ENCODE measurements around the gene TNFRSF12A. TPM values are rescaled to one million over a fixed set of nuclear protein-coding genes. Genes with fewer than 3 reads are reported as not detected.

Gene TNFRSF12A
- total and polyA plus RNA-seq, 4 experiments from 2014 or later: 0.33 to 1.0 (median 0.58) TPM

DNA sequence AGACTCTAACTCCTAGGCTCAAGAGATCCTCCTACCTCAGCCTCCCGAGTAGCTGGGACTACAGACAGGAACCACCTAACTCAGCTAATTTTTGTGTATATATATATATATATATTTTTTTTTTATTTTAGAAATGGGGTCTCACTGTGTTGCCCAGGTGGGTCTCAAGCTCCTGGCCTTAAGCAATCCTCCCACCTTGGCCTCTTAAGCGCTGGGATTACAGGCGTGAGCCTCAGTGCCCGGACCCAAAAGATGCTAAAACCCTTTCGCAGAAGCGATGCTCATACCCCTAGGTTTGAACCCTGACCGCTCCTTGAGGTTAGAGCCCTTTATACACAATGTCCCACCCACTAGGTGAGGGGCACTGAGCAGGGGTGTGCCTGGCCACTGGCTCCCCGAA, 9.7 kb upstream of the TNFRSF12A start:
- H3K27ac ChIP-seq (ENCODE audit: low read depth, low read length): no peak overlapping the region
- H3K27ac Mint-ChIP-seq: no peak overlapping the region
- no peaks in the 10 kb centered on the region for H3K36me3 ChIP-seq (ENCODE audit: insufficient read depth, low read length)
- peak overlapping the region in 1 of 8 donors; percentile 10 for H3K4me3 Mint-ChIP-seq
- intact Hi-C loops (cut with micrococcal nuclease): no loop called here
- peaks cover 13 to 31% (median 22%) of the 10 kb centered on the region in 4 donors for H3K4me1 Mint-ChIP-seq
- DNase-seq: no peak
- no peaks in the 10 kb centered on the region for H3K9me3 Mint-ChIP-seq
- no peaks in the 10 kb centered on the region for H3K36me3 Mint-ChIP-seq
- no peaks in the 10 kb centered on the region for H3K27me3 ChIP-seq (ENCODE audit: insufficient read depth, low read length)
- H3K4me3 ChIP-seq (ENCODE audit: low read length in 2 of 2): no peak overlapping the region
- ChIA-PET POLR2A (ENCODE audit: partially characterized antibody) (interaction anchor here (1.2 to 7.6 kb wide), 2 partner anchors 11 to 25 kb away, joined by 4 to 89 read pairs; partner anchors contain the start of genes HCFC1R1, THOC6 and TNFRSF12A), CTCF (ENCODE audit: partially characterized antibody) (interaction anchor here (14.2 kb wide), 1 partner anchor 16 kb away, joined by 444 read pairs; the partner anchor contains the start of genes CLDN6, HCFC1R1, THOC6 and TNFRSF12A)
- peaks cover 23% of the 10 kb centered on the region for H3K4me1 ChIP-seq (ENCODE audit: insufficient read depth, low read length)
- H3K27me3 Mint-ChIP-seq: no peaks in the 10 kb centered on the region
- no peaks in the 10 kb centered on the region for H3K9me3 ChIP-seq (ENCODE audit: control insufficient read depth in 1 of 2, low read length in 2 of 2)

DNA sequence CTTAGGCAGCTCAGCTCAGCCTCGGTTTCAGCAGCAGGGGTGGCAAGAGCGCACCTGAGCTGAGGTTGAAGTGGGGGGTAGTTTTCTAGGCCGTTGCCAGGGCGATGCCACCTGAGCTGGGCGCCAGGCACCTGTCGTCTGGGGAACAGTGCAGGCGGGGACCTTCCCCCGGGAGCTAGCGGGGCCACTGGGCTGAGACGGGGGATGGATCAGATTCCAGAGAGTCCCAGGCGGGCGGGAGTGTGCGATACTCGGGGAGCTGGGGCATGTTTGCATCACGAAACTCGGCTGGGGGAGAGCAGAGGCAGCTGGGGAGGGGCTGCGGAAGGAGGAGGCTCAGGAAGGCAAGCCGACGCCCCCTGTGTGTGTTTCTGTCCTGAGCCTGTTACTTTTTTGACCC, 7.9 kb upstream of the TNFRSF12A start:
- H3K27me3 ChIP-seq (ENCODE audit: insufficient read depth, low read length): no peaks in the 10 kb centered on the region
- DNase-seq: no peak

GRCh38 chr16:3012828-3013420, 7.2 kb upstream of the TNFRSF12A start, which contains the start of gene CLDN9:
CLDN9 (plus strand) TSS chr16:3012923; CDS start chr16:3013363, 440 bp downstream.
- POLR2A ChIA-PET (ENCODE audit: partially characterized antibody): interaction anchor here (1.0 kb wide), 1 partner anchor 9 kb away, joined by 3 read pairs; no protein-coding TSS in a partner anchor
- no peak within 1 kb of the TSS for H3K27ac ChIP-seq (ENCODE audit: low read depth, low read length)
- Mint-ChIP-seq H3K27me3 (no peaks in the 10 kb centered on the region), H3K9me3 (no peaks in the 10 kb centered on the region), H3K4me3 (peak within 1 kb of the TSS in 1 of 8 donors; percentile 43), H3K27ac (no peak within 1 kb of the TSS), H3K36me3 (no peaks in the 10 kb centered on the region), H3K4me1 (peaks cover 5 to 16% (median 9%) of the 10 kb centered on the region in 4 donors)
- CTCF ChIA-PET (ENCODE audit: partially characterized antibody): interaction anchor here (0.7 to 14.2 kb wide), 4 partner anchors 9 to 15 kb away, joined by 3 to 444 read pairs (median 4); partner anchors contain the start of genes CLDN6, HCFC1R1, THOC6 and TNFRSF12A
- H3K4me3 ChIP-seq (ENCODE audit: low read length in 2 of 2): no peak within 1 kb of the TSS
- H3K36me3 ChIP-seq (ENCODE audit: insufficient read depth, low read length): no peaks in the 10 kb centered on the region
- intact Hi-C loops (cut with micrococcal nuclease): no loop called here
- no peaks in the 10 kb centered on the region for H3K9me3 ChIP-seq (ENCODE audit: control insufficient read depth in 1 of 2, low read length in 2 of 2)
- peaks cover 13% of the 10 kb centered on the region for H3K4me1 ChIP-seq (ENCODE audit: insufficient read depth, low read length)
- no peaks in the 10 kb centered on the region for H3K27me3 ChIP-seq (ENCODE audit: insufficient read depth, low read length)
- DNase-seq: no peak

More for the DNA sequence above, 7.9 kb upstream of the TNFRSF12A start:
- no peaks in the 10 kb centered on the region for H3K9me3 ChIP-seq (ENCODE audit: control insufficient read depth in 1 of 2, low read length in 2 of 2)
- no peak overlapping the region for H3K27ac ChIP-seq (ENCODE audit: low read depth, low read length)
- CTCF ChIA-PET (ENCODE audit: partially characterized antibody): interaction anchor here (0.7 to 14.2 kb wide), 3 partner anchors 8 to 15 kb away, joined by 3 to 444 read pairs (median 4); partner anchors contain the start of genes CLDN6, HCFC1R1, THOC6 and TNFRSF12A
- Mint-ChIP-seq H3K4me1 (peaks cover 9 to 23% (median 15%) of the 10 kb centered on the region in 4 donors), H3K4me3 (peak overlapping the region in 1 of 8 donors; percentile 43), H3K36me3 (no peaks in the 10 kb centered on the region), H3K9me3 (no peaks in the 10 kb centered on the region), H3K27ac (no peak overlapping the region), H3K27me3 (no peaks in the 10 kb centered on the region)
- no peak overlapping the region for H3K4me3 ChIP-seq (ENCODE audit: low read length in 2 of 2)
- POLR2A ChIA-PET (ENCODE audit: partially characterized antibody): interaction anchor here (1.0 kb wide), 1 partner anchor 8 kb away, joined by 3 read pairs; no protein-coding TSS in a partner anchor
- peaks cover 18% of the 10 kb centered on the region for H3K4me1 ChIP-seq (ENCODE audit: insufficient read depth, low read length)
- no peaks in the 10 kb centered on the region for H3K36me3 ChIP-seq (ENCODE audit: insufficient read depth, low read length)
- intact Hi-C loops (cut with micrococcal nuclease): no loop called here

GRCh38 chr16:3013491-3013951, 6.6 kb upstream of the TNFRSF12A start:
- Histone ChIP-seq H3K27me3 (ENCODE audit: insufficient read depth, low read length) (no peaks in the 10 kb centered on the region), H3K36me3 (ENCODE audit: insufficient read depth, low read length) (no peaks in the 10 kb centered on the region), H3K27ac (ENCODE audit: low read depth, low read length) (no peak overlapping the region), H3K9me3 (ENCODE audit: control insufficient read depth in 1 of 2, low read length in 2 of 2) (no peaks in the 10 kb centered on the region), H3K4me1 (ENCODE audit: insufficient read depth, low read length) (peaks cover 12% of the 10 kb centered on the region), H3K4me3 (ENCODE audit: low read length in 2 of 2) (no peak overlapping the region)
- ChIA-PET POLR2A (ENCODE audit: partially characterized antibody) (no interaction called here), CTCF (ENCODE audit: partially characterized antibody) (interaction anchor here (1.0 to 1.7 kb wide), 2 partner anchors 15 to 17 kb away, joined by 3 to 5 read pairs; no protein-coding TSS in a partner anchor)
- Mint-ChIP-seq H3K9me3 (no peaks in the 10 kb centered on the region), H3K27me3 (peaks cover 0 to 1% of the 10 kb centered on the region in 2 donors), H3K4me1 (peaks cover 0 to 14% (median 3%) of the 10 kb centered on the region in 4 donors), H3K4me3 (no peak overlapping the region), H3K27ac (no peak overlapping the region), H3K36me3 (no peaks in the 10 kb centered on the region)
- intact Hi-C loops (cut with micrococcal nuclease): no loop called here
- DNase-seq: no peak

GRCh38 chr16:3013998-3014690, 6.0 kb upstream of the TNFRSF12A start:
- H3K9me3 Mint-ChIP-seq: no peaks in the 10 kb centered on the region
- DNase-seq: no peak
- H3K27ac Mint-ChIP-seq: no peak overlapping the region
- peaks cover 6% of the 10 kb centered on the region for H3K4me1 ChIP-seq (ENCODE audit: insufficient read depth, low read length)
- H3K9me3 ChIP-seq (ENCODE audit: control insufficient read depth in 1 of 2, low read length in 2 of 2): no peaks in the 10 kb centered on the region
- no peaks in the 10 kb centered on the region for H3K36me3 Mint-ChIP-seq
- ChIA-PET CTCF (ENCODE audit: partially characterized antibody) (interaction anchor here (0.8 to 1.7 kb wide), 4 partner anchors 8 to 16 kb away, joined by 3 to 5 read pairs (median 3); no protein-coding TSS in a partner anchor), POLR2A (ENCODE audit: partially characterized antibody) (no interaction called here)
- H3K4me3 ChIP-seq (ENCODE audit: low read length in 2 of 2): no peak overlapping the region
- peak overlapping the region in 1 of 8 donors; percentile 12 for H3K4me3 Mint-ChIP-seq
- intact Hi-C loops (cut with micrococcal nuclease): no loop called here
- no peaks in the 10 kb centered on the region for H3K27me3 ChIP-seq (ENCODE audit: insufficient read depth, low read length)
- no peaks in the 10 kb centered on the region for H3K36me3 ChIP-seq (ENCODE audit: insufficient read depth, low read length)
- no peak overlapping the region for H3K27ac ChIP-seq (ENCODE audit: low read depth, low read length)
- H3K27me3 Mint-ChIP-seq: peaks cover 0 to 2% of the 10 kb centered on the region in 2 donors
- H3K4me1 Mint-ChIP-seq: peaks cover 0 to 12% (median 0%) of the 10 kb centered on the region in 4 donors

- Histone ChIP-seq H3K4me3 (ENCODE audit: low read length in 2 of 2) (no peak overlapping the region), H3K4me1 (ENCODE audit: insufficient read depth, low read length) (peaks cover 14% of the 10 kb centered on the region), H3K36me3 (ENCODE audit: insufficient read depth, low read length) (no peaks in the 10 kb centered on the region), H3K27me3 (ENCODE audit: insufficient read depth, low read length) (no peaks in the 10 kb centered on the region), H3K27ac (ENCODE audit: low read depth, low read length) (no peak overlapping the region), H3K9me3 (ENCODE audit: control insufficient read depth in 1 of 2, low read length in 2 of 2) (no peaks in the 10 kb centered on the region)
- DNase-seq: no peak
- intact Hi-C loops (cut with micrococcal nuclease): no loop called here
- Mint-ChIP-seq H3K36me3 (no peaks in the 10 kb centered on the region), H3K27ac (no peak overlapping the region), H3K9me3 (no peaks in the 10 kb centered on the region), H3K4me1 (peaks cover 2 to 20% (median 5%) of the 10 kb centered on the region in 4 donors), H3K4me3 (no peak overlapping the region), H3K27me3 (peaks cover 0 to 2% of the 10 kb centered on the region in 2 donors)
- ChIA-PET CTCF (ENCODE audit: partially characterized antibody) (interaction anchor here (1.4 to 1.7 kb wide), 2 partner anchors 9 to 13 kb away, joined by 3 to 5 read pairs; no protein-coding TSS in a partner anchor), POLR2A (ENCODE audit: partially characterized antibody) (no interaction called here)
Observed at GRCh38 chr16:3014971-3015370, 5.2 kb upstream of the TNFRSF12A start.
